KOPT-K1 (cell line): ENCODE data around the gene ANKS1B.

ENCODE experiments used
- H3K27ac ChIP-seq: fragments of 200-600 bp; sonication (generic); 2 replicates; pipeline ENCODE4 v1.5.1; 2016; ENCODE audit warnings: antibody characterized with exemption, mild to moderate bottlenecking, low read depth, low read length; ENCODE audit not compliant: poor library complexity, severe bottlenecking
- H3K36me3 ChIP-seq: fragments of 200-600 bp; sonication (generic); 2 replicates; pipeline ENCODE4 v1.5.1; 2017; ENCODE audit warnings: antibody characterized with exemption, mild to moderate bottlenecking, low read length, moderate library complexity; ENCODE audit not compliant: insufficient read depth
- H3K9me3 ChIP-seq: fragments of 200-600 bp; sonication (generic); 2 replicates; pipeline ENCODE4 v1.5.1; 2017; ENCODE audit warnings: antibody characterized with exemption, low read length, mild to moderate bottlenecking; ENCODE audit not compliant: insufficient read depth, poor library complexity, severe bottlenecking

The ANKS1B gene

GRCh38 chr12:99920353-99920960 lies 64.3 kb downstream of the ANKS1B start:
- Histone ChIP-seq H3K9me3 (no peaks in the 10 kb centered on the region), H3K27ac (no peak overlapping the region), H3K36me3 (no peaks in the 10 kb centered on the region)

GRCh38 chr12:99917711-99918402 lies 66.9 kb downstream of the ANKS1B start:
- H3K36me3 ChIP-seq, result no peaks in the 10 kb centered on the region
- no peaks in the 10 kb centered on the region for H3K9me3 ChIP-seq
- no peak overlapping the region for H3K27ac ChIP-seq

GRCh38 chr12:99916555-99916954 lies 68.2 kb downstream of the ANKS1B start:
- Histone ChIP-seq H3K36me3 (no peaks in the 10 kb centered on the region), H3K27ac (no peak overlapping the region), H3K9me3 (no peaks in the 10 kb centered on the region)

GRCh38 chr12:99915251-99916082 lies 69.3 kb downstream of the ANKS1B start:
- H3K27ac ChIP-seq, result no peak overlapping the region
- H3K36me3 ChIP-seq, result no peaks in the 10 kb centered on the region
- H3K9me3 ChIP-seq, result no peaks in the 10 kb centered on the region

- Histone ChIP-seq H3K36me3 (no peaks in the 10 kb centered on the region), H3K9me3 (no peaks in the 10 kb centered on the region), H3K27ac (no peak overlapping the region)
Measured at GRCh38 chr12:99914206-99914605, 70.5 kb downstream of the ANKS1B start.

GRCh38 chr12:99911967-99912366 lies 72.8 kb downstream of the ANKS1B start:
- no peak overlapping the region for H3K27ac ChIP-seq

GRCh38 chr12:99911081-99911480 lies 73.7 kb downstream of the ANKS1B start:
- H3K36me3 ChIP-seq, result no peaks in the 10 kb centered on the region
- H3K27ac ChIP-seq, result no peak overlapping the region
- no peaks in the 10 kb centered on the region for H3K9me3 ChIP-seq

More at GRCh38 chr12:99911967-99912366, 72.8 kb downstream of the ANKS1B start:
- H3K36me3 ChIP-seq, result no peaks in the 10 kb centered on the region
- no peaks in the 10 kb centered on the region for H3K9me3 ChIP-seq

GRCh38 chr12:99910342-99910741 lies 74.4 kb downstream of the ANKS1B start:
- H3K9me3 ChIP-seq, result no peaks in the 10 kb centered on the region
- no peak overlapping the region for H3K27ac ChIP-seq
- no peaks in the 10 kb centered on the region for H3K36me3 ChIP-seq

GRCh38 chr12:99906786-99907579 lies 77.8 kb downstream of the ANKS1B start:
- H3K27ac ChIP-seq, result no peak overlapping the region
- H3K36me3 ChIP-seq, result no peaks in the 10 kb centered on the region
- no peaks in the 10 kb centered on the region for H3K9me3 ChIP-seq

GRCh38 chr12:99901181-99901580 lies 83.6 kb downstream of the ANKS1B start:
- no peaks in the 10 kb centered on the region for H3K36me3 ChIP-seq
- no peak overlapping the region for H3K27ac ChIP-seq
- no peaks in the 10 kb centered on the region for H3K9me3 ChIP-seq

GRCh38 chr12:99898645-99899044 lies 86.1 kb downstream of the ANKS1B start:
- no peaks in the 10 kb centered on the region for H3K9me3 ChIP-seq
- H3K36me3 ChIP-seq, result no peaks in the 10 kb centered on the region
- H3K27ac ChIP-seq, result no peak overlapping the region

- Histone ChIP-seq H3K36me3 (no peaks in the 10 kb centered on the region), H3K9me3 (no peaks in the 10 kb centered on the region), H3K27ac (no peak overlapping the region)
Measured at GRCh38 chr12:99879439-99879838, 105.3 kb downstream of the ANKS1B start.

- H3K27ac ChIP-seq, result no peak overlapping the region
- no peaks in the 10 kb centered on the region for H3K9me3 ChIP-seq
- no peaks in the 10 kb centered on the region for H3K36me3 ChIP-seq
Measured at GRCh38 chr12:99875081-99875480, 109.7 kb downstream of the ANKS1B start.

- Histone ChIP-seq H3K27ac (no peak overlapping the region), H3K9me3 (no peaks in the 10 kb centered on the region), H3K36me3 (no peaks in the 10 kb centered on the region)
Measured at GRCh38 chr12:99870085-99870484, 114.7 kb downstream of the ANKS1B start.

GRCh38 chr12:99861731-99862130 lies 123.0 kb downstream of the ANKS1B start:
- no peaks in the 10 kb centered on the region for H3K36me3 ChIP-seq
- no peaks in the 10 kb centered on the region for H3K9me3 ChIP-seq
- no peak overlapping the region for H3K27ac ChIP-seq
